Gastrocnemius medialis (tissue), 4 donors: ENCODE data around the gene SLC47A2.

Source experiments
- CTCF ChIP-seq, 5 experiments: fragments of 450-650 bp in 3 of 5; fragments of 200-600 bp in 2 of 5; sonication (generic) in 2 of 5; IDR thresholded peaks in 4 of 5; conservative IDR thresholded peaks in 1 of 5; 1 replicate in 4 of 5; 2 replicates in 1 of 5; pipeline ENCODE4 v1.5.1; 2016 to 2019; ENCODE audit warnings: antibody characterized with exemption in 5 of 5, mild to moderate bottlenecking in 3 of 5, moderate library complexity in 3 of 5
- POLR2A ChIP-seq, 2 donors: fragments of 450-650 bp; IDR thresholded peaks; one replicate each; pipeline ENCODE4 v1.6.1; 2017; ENCODE audit warnings: antibody characterized with exemption in 2 of 2, mild to moderate bottlenecking in 2 of 2, moderate library complexity in 2 of 2

DNA sequence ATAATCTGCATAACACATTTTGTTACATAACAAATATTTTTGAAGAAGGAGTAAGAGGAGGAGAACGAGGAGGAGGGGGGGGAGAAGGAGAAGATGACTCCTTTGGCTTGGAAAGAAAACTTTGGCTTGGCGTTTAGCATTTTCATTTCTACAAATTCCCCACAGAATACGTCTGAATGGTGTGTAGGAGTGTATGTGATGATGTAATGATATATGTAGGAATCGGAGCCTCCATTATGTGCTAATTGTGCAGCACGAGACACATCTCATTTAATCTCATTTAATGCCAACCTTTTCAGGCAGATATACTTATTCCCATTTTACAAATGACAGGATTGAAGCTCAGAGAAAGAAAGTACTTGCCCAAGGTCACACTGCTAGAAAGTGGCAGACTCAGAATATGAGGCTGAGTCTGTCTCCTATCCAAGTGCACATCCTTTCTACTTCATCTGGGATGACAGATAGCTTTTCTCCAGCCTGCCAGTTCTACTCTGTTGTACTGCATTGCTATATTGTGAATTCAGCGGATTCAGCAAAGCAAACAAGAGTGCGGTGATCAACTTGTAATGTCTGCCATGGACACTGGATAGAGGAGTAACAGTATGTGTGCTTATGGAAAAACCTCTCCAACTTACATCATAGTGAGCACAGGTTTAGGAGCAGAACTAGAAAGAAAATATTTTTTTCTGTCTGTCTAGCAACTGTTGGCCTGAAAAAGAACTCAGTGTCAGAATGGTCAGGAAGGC lies 10.4 kb upstream of the SLC47A2 start:
- TF ChIP-seq CTCF (IDR thresholded peaks at IDR 0.05 in 4 of 5, conservative IDR thresholded peaks at IDR 0.05 in 1 of 5) (no peak), POLR2A (IDR thresholded peaks at IDR 0.05) (no peak)
